HL-60 (cell line): ENCODE data around the gene AP3M1.
"Not testable (repeated sequence)": the region's sequence is repeated elsewhere in the genome, so short reads cannot be mapped to it uniquely, and the experiment has no call there.

Experiments
- DNase-seq, 2 experiments: peaks; one replicate each; pipeline ENCODE4 v3.0.0-alpha.2; 2010 to 2020; ENCODE audit warnings: low read depth in 1 of 2, low spot score in 1 of 2
- H3K27ac ChIP-seq: fragments of 250-450 bp; sonication (Bioruptor Pico); replicated peaks from 2 replicates; pipeline ENCODE4 v1.5.1; 2020; ENCODE audit warnings: mild to moderate bottlenecking, moderate library complexity
- H3K27me3 ChIP-seq: fragments of 250-450 bp; sonication (Bioruptor Pico); 2 replicates; pipeline ENCODE4 v1.5.1; 2021; ENCODE audit warnings: mild to moderate bottlenecking, moderate library complexity; ENCODE audit not compliant: insufficient read depth, poor library complexity, severe bottlenecking
- H3K4me3 ChIP-seq: replicated peaks from 2 replicates; pipeline ENCODE4 v1.5.1; 2011; ENCODE audit warnings: mild to moderate bottlenecking, control low read depth, low read length; ENCODE audit not compliant: insufficient read depth
- CTCF ChIP-seq: IDR thresholded peaks from one replicate; pipeline ENCODE4 v1.5.1; 2011; ENCODE audit warnings: low read length, control low read depth, inconsistent platforms; ENCODE audit not compliant: insufficient read depth
- GABPA ChIP-seq: IDR thresholded peaks from 2 replicates; pipeline ENCODE4 v1.6.1; 2012; ENCODE audit warnings: low read depth
- POLR2AphosphoS5 ChIP-seq: IDR thresholded peaks from 2 replicates; pipeline ENCODE4 v1.6.1; 2012; ENCODE audit warnings: low read depth
- REST ChIP-seq: IDR thresholded peaks from 2 replicates; pipeline ENCODE4 v1.6.1; 2012; ENCODE audit warnings: low read depth; ENCODE audit not compliant: insufficient replicate concordance
- SPI1 ChIP-seq: IDR thresholded peaks from 2 replicates; pipeline ENCODE4 v1.6.1; 2012; ENCODE audit warnings: low read depth, mild to moderate bottlenecking, borderline replicate concordance

The AP3M1 gene

DNA sequence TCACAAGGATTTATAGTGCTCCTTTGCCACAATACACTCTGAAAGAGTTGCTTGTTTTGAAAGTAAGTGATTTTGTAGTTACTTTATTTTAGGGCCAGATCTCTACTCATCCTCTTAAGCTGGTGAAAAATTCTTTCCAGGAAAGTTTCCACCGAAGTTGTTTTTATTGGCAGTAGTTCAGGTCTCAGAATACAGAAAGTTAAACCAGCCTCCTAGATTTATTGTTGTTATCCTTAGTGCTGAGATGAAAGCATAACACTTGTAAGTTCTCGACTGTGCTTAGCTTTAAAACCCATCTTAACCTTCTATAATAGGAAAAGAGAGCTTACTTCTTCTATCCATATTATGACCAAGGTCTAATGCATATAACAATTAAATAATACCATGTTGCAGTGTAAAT, 5.5 kb downstream of the AP3M1 start:
- no peak for TF ChIP-seq GABPA
- no peak for TF ChIP-seq CTCF
- no peak for TF ChIP-seq SPI1
- TF ChIP-seq POLR2AphosphoS5 = no peak
- TF ChIP-seq REST = no peak
- Histone ChIP-seq H3K4me3 (no peak overlapping the region), H3K27ac (no peak overlapping the region), H3K27me3 (no peaks in the 10 kb centered on the region)
- no peak for DNase-seq

DNA sequence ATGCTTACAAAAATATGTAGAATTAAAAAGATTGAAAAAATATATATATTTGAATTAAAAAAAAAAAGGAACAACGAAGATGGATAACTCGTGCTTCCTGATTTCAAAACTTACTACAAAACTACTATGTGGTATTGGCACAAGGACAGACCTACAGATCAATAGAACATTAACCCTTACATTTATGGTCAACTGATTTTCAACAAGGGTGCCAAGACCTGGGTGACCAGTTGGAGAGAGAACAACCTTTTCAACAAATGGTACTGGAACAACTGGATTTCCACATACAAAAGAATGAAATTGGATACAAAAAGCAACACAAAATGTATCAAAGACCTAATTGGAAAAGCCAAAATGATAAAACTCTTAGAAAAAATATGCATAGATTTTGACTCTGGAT, 10.1 kb downstream of the AP3M1 start:
- TF ChIP-seq REST = no peak
- TF ChIP-seq POLR2AphosphoS5 = no peak
- no peak for TF ChIP-seq GABPA
- no peak for TF ChIP-seq SPI1
- TF ChIP-seq CTCF = no peak
- no peak for DNase-seq
- H3K27ac ChIP-seq = no peak overlapping the region
- no peak overlapping the region for H3K4me3 ChIP-seq
- no peaks in the 10 kb centered on the region for H3K27me3 ChIP-seq

- H3K27ac ChIP-seq = no peak overlapping the region
- no peak overlapping the region for H3K4me3 ChIP-seq
- no peak for DNase-seq
- H3K27me3 ChIP-seq = no peaks in the 10 kb centered on the region
- TF ChIP-seq CTCF (no peak), REST (no peak), GABPA (no peak), SPI1 (no peak), POLR2AphosphoS5 (no peak)
Measured at GRCh38 chr10:74139981-74140380, 10.6 kb downstream of the AP3M1 start.

DNA sequence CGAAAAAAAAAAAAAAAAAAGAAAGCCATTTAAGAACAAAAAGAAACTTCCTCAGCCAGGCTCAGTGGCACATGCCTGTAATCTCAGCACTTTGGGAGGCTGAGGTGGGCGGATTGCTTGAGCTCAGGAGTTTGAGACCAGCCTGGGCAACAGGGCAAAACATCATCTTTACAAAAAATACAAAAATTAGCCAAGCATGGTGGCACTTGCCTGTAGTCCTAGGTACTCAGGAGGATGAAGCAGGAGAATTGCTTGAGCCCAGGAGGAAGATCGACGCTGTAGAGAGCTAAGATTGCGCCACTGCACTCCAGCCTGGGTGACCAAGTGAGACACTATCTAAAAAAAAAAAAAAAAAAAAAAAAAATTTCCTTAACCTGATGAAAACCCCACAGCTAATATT, 12.0 kb downstream of the AP3M1 start:
- not testable (repeated sequence) for H3K27ac ChIP-seq, H3K4me3 ChIP-seq, H3K27me3 ChIP-seq
- DNase-seq = peak in 1 of 2 experiments; percentile 47
